Endodermal cell (in vitro differentiated cells): ENCODE data around the gene GLG1. TPM values are rescaled to one million over a fixed set of nuclear protein-coding genes. Genes with fewer than 3 reads are reported as not detected.

Experiments used
- DNase-seq: peaks from one replicate; pipeline ENCODE4 v3.0.0-alpha.2; 2017
- H3K27ac ChIP-seq: 2 replicates; pipeline ENCODE4 v1.5.1; 2013; ENCODE audit warnings: mild to moderate bottlenecking, low read depth, low read length, moderate library complexity
- H3K27me3 ChIP-seq: 2 replicates; pipeline ENCODE4 v1.6.1; 2013; ENCODE audit warnings: mild to moderate bottlenecking, low read length, moderate library complexity; ENCODE audit not compliant: insufficient read depth, control insufficient read depth, poor library complexity, severe bottlenecking
- H3K36me3 ChIP-seq: 2 replicates; pipeline ENCODE4 v1.7.0; 2013; ENCODE audit warnings: mild to moderate bottlenecking, low read length, moderate library complexity; ENCODE audit not compliant: control insufficient read depth, insufficient read depth
- H3K4me1 ChIP-seq: one replicate; pipeline ENCODE4 v1.7.0; 2013; ENCODE audit warnings: low read length; ENCODE audit not compliant: control insufficient read depth, insufficient read depth
- H3K4me3 ChIP-seq: 2 replicates; pipeline ENCODE4 v1.5.1; 2013; ENCODE audit warnings: mild to moderate bottlenecking, low read length, moderate library complexity
- H3K9ac ChIP-seq: 2 replicates; pipeline ENCODE4 v1.6.1; 2013; ENCODE audit warnings: mild to moderate bottlenecking, low read length, moderate library complexity; ENCODE audit not compliant: poor library complexity, severe bottlenecking; ENCODE audit errors: extremely low read depth
- H3K9me3 ChIP-seq: 2 replicates; pipeline ENCODE4 v1.6.1; 2013; ENCODE audit warnings: mild to moderate bottlenecking, low read length, moderate library complexity; ENCODE audit not compliant: control insufficient read depth
- H3K27ac Mint-ChIP-seq: 2 replicates; pipeline ENCODE4 v1.8.0; 2020; ENCODE audit warnings: mixed read lengths
- H3K27me3 Mint-ChIP-seq: 2 replicates; pipeline ENCODE4 v1.8.0; 2021; ENCODE audit warnings: mild to moderate bottlenecking, mixed read lengths; ENCODE audit not compliant: insufficient read depth
- H3K36me3 Mint-ChIP-seq: 2 replicates; pipeline ENCODE4 v1.8.0; 2020; ENCODE audit warnings: low read depth, mixed read lengths
- H3K4me1 Mint-ChIP-seq: 2 replicates; pipeline ENCODE4 v1.8.0; 2020; ENCODE audit warnings: mixed read lengths
- H3K4me3 Mint-ChIP-seq: 2 replicates; pipeline ENCODE4 v1.8.0; 2020; ENCODE audit warnings: mild to moderate bottlenecking, moderate library complexity, mixed read lengths
- H3K9me3 Mint-ChIP-seq: 2 replicates; pipeline ENCODE4 v1.8.0; 2020; ENCODE audit warnings: mild to moderate bottlenecking, mixed read lengths
- WGBS, 2 experiments: methylation state at CpG; one replicate each; pipeline versions ENCODE4 v1.1.5 to v1.1.7; 2013; ENCODE audit warnings: missing lambda C conversion rate in 2 of 2, mixed read lengths in 1 of 2; ENCODE audit not compliant: insufficient coverage in 1 of 2, insufficient read length in 1 of 2; 5-methylcytosine and 5-hydroxymethylcytosine counted together
- total RNA-seq, 2 donors: library from RNA; stranded (reverse); fragmentation: NEBNext Ultra II Directional in 1 of 2; extraction: Animal tissue kit (Norgen Biotek cat#: 25700) in 1 of 2; gene quantifications; 2 replicates in 1 of 2; 3 replicates in 1 of 2; pipeline ENCODE4 v1.2.1, GENCODE V29; 2021
- TF ChIP-seq, protein P1 (sequence below): fragments of 200-600 bp; sonication (generic); conservative IDR thresholded peaks from 2 replicates; pipeline ENCODE4 v1.5.0; 2021; ENCODE audit warnings: antibody characterized with exemption, mild to moderate bottlenecking

GLG1 gene
- total RNA-seq, 2 donors from 2014 or later = 120 to 136 TPM

DNA sequence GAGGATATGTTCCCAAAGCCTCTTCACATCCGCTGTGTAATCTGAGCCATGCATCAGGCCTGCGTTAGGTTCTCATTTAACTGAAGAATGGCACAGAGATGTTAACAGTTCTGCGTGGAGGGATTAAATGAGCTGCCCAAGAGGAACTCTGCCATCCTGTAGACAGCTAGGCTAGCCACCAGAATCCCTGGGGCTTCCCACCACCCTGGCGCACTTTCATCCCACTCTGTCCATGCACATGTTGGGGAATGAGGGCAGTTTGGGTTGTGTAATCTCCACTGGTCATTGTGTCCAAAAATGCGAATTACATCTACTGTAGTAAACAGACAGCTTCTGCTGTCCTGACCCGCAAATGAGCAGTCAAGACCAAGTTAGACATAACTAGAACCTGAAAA is 1.0 kb upstream of the GLG1 start:
- H3K4me1 Mint-ChIP-seq = peaks cover 33% of the 10 kb centered on the region
- WGBS, 2 experiments = 68 to 79% methylated on average over 5 to 6 of the region's 6 CpGs
- no peak overlapping the region for H3K27ac ChIP-seq

DNA sequence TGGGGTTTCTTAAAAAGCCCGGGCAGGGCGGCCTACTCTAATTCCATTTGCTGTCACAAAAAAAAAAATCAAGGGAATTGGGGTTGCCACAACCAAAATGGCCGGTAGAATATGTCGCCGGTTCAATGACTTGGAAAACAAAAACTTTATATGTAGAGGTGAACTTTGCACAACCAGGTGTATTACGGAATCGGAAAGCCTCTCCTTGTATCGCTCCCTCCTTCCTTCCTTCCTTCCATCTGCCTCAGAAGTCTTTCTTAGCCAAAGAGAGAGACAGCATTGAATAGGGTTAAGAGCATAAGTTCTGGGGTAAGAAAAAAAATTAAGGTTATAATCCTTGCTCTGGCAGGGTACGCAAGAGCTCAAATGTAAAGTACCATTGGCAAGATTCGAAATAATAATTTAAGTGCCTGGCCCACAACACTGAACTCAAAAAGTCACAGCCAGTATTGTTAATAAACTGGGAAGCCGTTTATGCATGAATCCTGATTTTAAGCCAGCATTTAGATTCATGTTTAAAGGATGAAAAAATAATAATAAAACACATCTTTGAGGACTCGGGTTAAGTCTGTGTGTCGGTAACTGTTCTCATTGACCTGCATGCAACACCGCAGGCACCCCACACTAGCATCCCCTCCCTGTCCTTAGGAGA is 522 bp upstream of the GLG1 start:
- Histone ChIP-seq H3K9ac (peak overlapping the region; percentile 90), H3K36me3 (no peaks in the 10 kb centered on the region), H3K4me1 (peaks cover 7% of the 10 kb centered on the region), H3K9me3 (no peaks in the 10 kb centered on the region), H3K4me3 (peak overlapping the region; percentile 97), H3K27ac (peak overlapping the region; percentile 96), H3K27me3 (no peaks in the 10 kb centered on the region)
- TF ChIP-seq, protein P1, sequence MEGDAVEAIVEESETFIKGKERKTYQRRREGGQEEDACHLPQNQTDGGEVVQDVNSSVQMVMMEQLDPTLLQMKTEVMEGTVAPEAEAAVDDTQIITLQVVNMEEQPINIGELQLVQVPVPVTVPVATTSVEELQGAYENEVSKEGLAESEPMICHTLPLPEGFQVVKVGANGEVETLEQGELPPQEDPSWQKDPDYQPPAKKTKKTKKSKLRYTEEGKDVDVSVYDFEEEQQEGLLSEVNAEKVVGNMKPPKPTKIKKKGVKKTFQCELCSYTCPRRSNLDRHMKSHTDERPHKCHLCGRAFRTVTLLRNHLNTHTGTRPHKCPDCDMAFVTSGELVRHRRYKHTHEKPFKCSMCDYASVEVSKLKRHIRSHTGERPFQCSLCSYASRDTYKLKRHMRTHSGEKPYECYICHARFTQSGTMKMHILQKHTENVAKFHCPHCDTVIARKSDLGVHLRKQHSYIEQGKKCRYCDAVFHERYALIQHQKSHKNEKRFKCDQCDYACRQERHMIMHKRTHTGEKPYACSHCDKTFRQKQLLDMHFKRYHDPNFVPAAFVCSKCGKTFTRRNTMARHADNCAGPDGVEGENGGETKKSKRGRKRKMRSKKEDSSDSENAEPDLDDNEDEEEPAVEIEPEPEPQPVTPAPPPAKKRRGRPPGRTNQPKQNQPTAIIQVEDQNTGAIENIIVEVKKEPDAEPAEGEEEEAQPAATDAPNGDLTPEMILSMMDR = no peak
- peaks cover 6% of the 10 kb centered on the region for H3K9me3 Mint-ChIP-seq
- peaks cover 33% of the 10 kb centered on the region for H3K4me1 Mint-ChIP-seq
- peak overlapping the region; percentile 83 for H3K4me3 Mint-ChIP-seq
- peaks cover 2% of the 10 kb centered on the region for H3K36me3 Mint-ChIP-seq
- H3K27ac Mint-ChIP-seq = peak overlapping the region; percentile 89
- WGBS, 2 experiments = 24 to 25% methylated on average over 8 to 14 of the region's 14 CpGs
- H3K27me3 Mint-ChIP-seq = peaks cover 7% of the 10 kb centered on the region
- no peak for DNase-seq

More for the DNA sequence above, 1.0 kb upstream of the GLG1 start:
- H3K9me3 ChIP-seq = no peaks in the 10 kb centered on the region
- no peaks in the 10 kb centered on the region for H3K36me3 ChIP-seq
- peaks cover 4% of the 10 kb centered on the region for H3K27me3 Mint-ChIP-seq
- peaks cover 7% of the 10 kb centered on the region for H3K4me1 ChIP-seq
- no peak overlapping the region for H3K4me3 ChIP-seq
- peaks cover 6% of the 10 kb centered on the region for H3K9me3 Mint-ChIP-seq
- DNase-seq = peak; percentile 72
- H3K9ac ChIP-seq = no peak overlapping the region
- no peaks in the 10 kb centered on the region for H3K27me3 ChIP-seq
- peak overlapping the region; percentile 83 for H3K4me3 Mint-ChIP-seq
- peak overlapping the region; percentile 70 for H3K27ac Mint-ChIP-seq
- TF ChIP-seq, protein P1 = no peak
- peaks cover 2% of the 10 kb centered on the region for H3K36me3 Mint-ChIP-seq

DNA sequence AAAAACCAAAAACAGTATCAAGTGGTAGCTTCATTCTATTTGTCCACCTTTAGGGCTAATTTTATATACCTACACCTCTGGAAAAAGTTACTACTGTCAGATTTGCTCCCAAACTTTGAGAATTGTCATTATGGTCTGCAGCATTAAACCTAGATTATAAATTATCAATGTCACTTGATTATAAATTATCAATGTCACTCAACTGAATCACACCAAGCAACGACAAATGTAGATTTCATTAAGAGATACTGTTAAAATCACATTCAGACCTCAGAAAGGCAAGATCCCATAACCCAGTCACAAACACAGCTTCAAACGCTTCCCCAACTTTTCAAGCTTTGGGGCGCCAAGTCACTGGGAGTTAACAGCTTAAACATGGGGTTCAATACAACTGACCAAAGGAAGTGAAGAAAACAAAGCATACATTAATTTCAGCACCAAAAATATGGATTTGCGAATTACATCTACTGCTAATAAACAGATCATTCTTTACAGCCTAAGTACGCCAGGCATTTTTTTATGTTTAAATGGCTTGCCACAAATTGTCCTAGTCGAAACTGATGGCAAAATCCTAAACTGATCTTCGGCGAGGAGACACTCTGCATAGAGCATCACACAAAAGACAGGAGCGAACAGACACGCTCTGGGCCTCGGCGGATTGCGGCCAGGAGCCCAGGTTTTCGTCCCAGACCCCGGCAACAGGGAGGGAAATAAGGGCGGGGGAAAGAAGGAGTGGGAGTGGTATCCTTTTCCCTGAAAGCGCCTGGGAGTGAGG is 981 bp downstream of the GLG1 start:
- peaks cover 7% of the 10 kb centered on the region for H3K27me3 Mint-ChIP-seq
- peak overlapping the region; percentile 83 for H3K4me3 Mint-ChIP-seq
- H3K4me1 Mint-ChIP-seq = peaks cover 42% of the 10 kb centered on the region
- whole genome bisulfite sequencing, 2 experiments = 3 to 10% methylated on average over 9 to 17 of the region's 17 CpGs
- peaks cover 6% of the 10 kb centered on the region for H3K9me3 Mint-ChIP-seq
- H3K4me3 ChIP-seq = peak overlapping the region; percentile 97
- TF ChIP-seq, protein P1 = no peak
- no peaks in the 10 kb centered on the region for H3K27me3 ChIP-seq
- no peaks in the 10 kb centered on the region for H3K36me3 ChIP-seq
- H3K36me3 Mint-ChIP-seq = peaks cover 2% of the 10 kb centered on the region
- H3K9ac ChIP-seq = peak overlapping the region; percentile 90
- H3K9me3 ChIP-seq = no peaks in the 10 kb centered on the region
- H3K4me1 ChIP-seq = peaks cover 13% of the 10 kb centered on the region
- H3K27ac Mint-ChIP-seq = peak overlapping the region; percentile 93
- peak overlapping the region; percentile 96 for H3K27ac ChIP-seq
- no peak for DNase-seq
